Endothelial cell of umbilical vein (primary cell): ENCODE results near the gene VDR. TPM values are rescaled to one million over a fixed set of nuclear protein-coding genes. Genes with fewer than 3 reads are reported as not detected.

Experiments used
- BruUV-seq: library from RNA; stranded (reverse); fragments of 400-500 nt; replicated peaks from 2 replicates; lab custom pipeline; 2021; lab: Mats Ljungman, UMichigan
- CTCF ChIA-PET: fragments of 300-600, 350-600 bp; sonication (Branson Sonifier 250); formaldehyde crosslinking; loops from one replicate; lab custom pipeline; 2021; ENCODE audit warnings: antibody characterized with exemption, inconsistent platforms; lab: Charles Lee
- POLR2A ChIA-PET: fragments of 300-600, 350-600 bp; sonication (Branson Sonifier 250); formaldehyde crosslinking; loops from one replicate; lab custom pipeline; 2021; ENCODE audit warnings: antibody characterized with exemption, inconsistent platforms; lab: Charles Lee
- DNase-seq: peaks from one replicate; pipeline ENCODE4 v3.0.0-alpha.2; 2011; ENCODE audit warnings: low read depth, low spot score
- FAIRE-seq: peaks from 2 replicates; lab custom pipeline; 2011; peaks lifted over from hg19 to GRCh38; lab: Jason Lieb, UNC
- H2AFZ ChIP-seq: 2 replicates; pipeline ENCODE4 v1.6.0; 2012; ENCODE audit warnings: low read depth, low read length, control low read depth, inconsistent platforms
- H3K27ac ChIP-seq: 2 replicates; pipeline ENCODE4 v1.5.1; 2011; ENCODE audit warnings: low read depth, mild to moderate bottlenecking, control low read depth, low read length, moderate library complexity; ENCODE audit not compliant: insufficient read depth
- H3K27me3 ChIP-seq, 2 experiments: 2 replicates each; pipeline versions ENCODE4 v1.6.0 to v1.6.1; 2011; ENCODE audit warnings: low read length in 2 of 2, mixed read lengths in 1 of 2; ENCODE audit not compliant: control insufficient read depth in 2 of 2, insufficient read depth in 2 of 2
- H3K36me3 ChIP-seq, 2 experiments: 2 replicates in 1 of 2; 3 replicates in 1 of 2; pipeline ENCODE4 v1.5.1; 2011; ENCODE audit warnings: low read length in 2 of 2, mild to moderate bottlenecking in 1 of 2, moderate library complexity in 1 of 2; ENCODE audit not compliant: control insufficient read depth in 2 of 2, insufficient read depth in 2 of 2; ENCODE audit errors: extremely low read depth in 1 of 2
- H3K4me1 ChIP-seq: 3 replicates; pipeline ENCODE4 v1.5.1; 2011; ENCODE audit warnings: mild to moderate bottlenecking, low read length; ENCODE audit not compliant: control insufficient read depth, insufficient read depth; ENCODE audit errors: extremely low read depth
- H3K4me2 ChIP-seq: 2 replicates; pipeline ENCODE4 v1.6.1; 2011; ENCODE audit warnings: low read length, control low read depth, mixed read lengths; ENCODE audit not compliant: insufficient read depth
- H3K4me3 ChIP-seq, 3 experiments: fragments of 200-600 bp in 1 of 3; sonication (generic), shearing (Covaris generic) in 1 of 3; replicated peaks in 1 of 3; 2 replicates each; pipeline ENCODE4 v1.5.1; 2011 to 2016; ENCODE audit warnings: control low read depth in 3 of 3, low read length in 3 of 3, mild to moderate bottlenecking in 2 of 3, inconsistent platforms in 1 of 3, low read depth in 1 of 3, moderate library complexity in 1 of 3; ENCODE audit not compliant: insufficient read depth in 1 of 3
- H3K79me2 ChIP-seq: 2 replicates; pipeline ENCODE4 v1.6.0; 2012; ENCODE audit warnings: low read length, inconsistent platforms; ENCODE audit not compliant: control insufficient read depth, insufficient read depth
- H3K9ac ChIP-seq: replicated peaks from 2 replicates; pipeline ENCODE3; 2011; ENCODE audit warnings: low read length, control low read depth; ENCODE audit not compliant: insufficient read depth; ENCODE audit errors: extremely low read depth
- H3K9me1 ChIP-seq: replicated peaks from 3 replicates; pipeline ENCODE4 v1.6.0; 2011; ENCODE audit warnings: mild to moderate bottlenecking, low read length; ENCODE audit not compliant: control insufficient read depth, insufficient read depth; ENCODE audit errors: extremely low read depth
- H3K9me3 ChIP-seq: replicated peaks from 2 replicates; pipeline ENCODE4 v1.5.1; 2012; ENCODE audit warnings: low read length, inconsistent platforms; ENCODE audit not compliant: control insufficient read depth, insufficient read depth
- H4K20me1 ChIP-seq: replicated peaks from 2 replicates; pipeline ENCODE3; 2011; ENCODE audit warnings: mild to moderate bottlenecking, low read length; ENCODE audit not compliant: control insufficient read depth, insufficient read depth; ENCODE audit errors: extremely low read depth
- CTCF ChIP-seq, 2 donors: IDR thresholded peaks; 1 replicate in 1 of 2; 2 replicates in 1 of 2; pipeline ENCODE4 v1.5.1; 2011; ENCODE audit warnings: low read length in 2 of 2, mild to moderate bottlenecking in 2 of 2, moderate library complexity in 2 of 2, control low read depth in 1 of 2, inconsistent platforms in 1 of 2, low read depth in 1 of 2; ENCODE audit not compliant: insufficient read depth in 1 of 2; ENCODE audit errors: extremely low read depth in 1 of 2
- EZH2 ChIP-seq: IDR thresholded peaks from 2 replicates; pipeline ENCODE4 v1.6.1; 2012; ENCODE audit warnings: borderline replicate concordance, low read depth, mild to moderate bottlenecking, moderate library complexity, low read length, inconsistent platforms; ENCODE audit not compliant: severe bottlenecking
- FOS ChIP-seq: IDR thresholded peaks from 2 replicates; pipeline ENCODE4 v1.6.1; 2011; ENCODE audit warnings: mild to moderate bottlenecking, low read length, moderate library complexity, borderline replicate concordance; ENCODE audit not compliant: insufficient read depth
- GATA2 ChIP-seq: IDR thresholded peaks from 2 replicates; pipeline ENCODE4 v1.7.0; 2011; ENCODE audit warnings: low read depth, mild to moderate bottlenecking, moderate library complexity, mixed read lengths, low read length; ENCODE audit not compliant: insufficient read length, insufficient read depth
- JUN ChIP-seq: IDR thresholded peaks from 2 replicates; pipeline ENCODE4 v1.6.1; 2011; ENCODE audit warnings: borderline replicate concordance, low read depth; ENCODE audit not compliant: insufficient read length, insufficient read depth
- MAX ChIP-seq: IDR thresholded peaks from 2 replicates; pipeline ENCODE4 v1.6.1; 2011; ENCODE audit not compliant: insufficient read depth, insufficient read length
- MYC ChIP-seq: IDR thresholded peaks from one replicate; pipeline ENCODE4 v1.6.1; 2011; ENCODE audit warnings: mild to moderate bottlenecking, low read depth, low read length
- POLR2A ChIP-seq: IDR thresholded peaks from 2 replicates; pipeline ENCODE4 v1.6.1; 2012; ENCODE audit warnings: low read depth, mild to moderate bottlenecking, control low read depth, low read length
- POLR2AphosphoS5 ChIP-seq: IDR thresholded peaks from 2 replicates; pipeline ENCODE4 v1.6.1; 2012; ENCODE audit warnings: low read depth, mild to moderate bottlenecking, control low read depth, low read length, moderate library complexity; ENCODE audit not compliant: insufficient read depth
- dilution Hi-C: fragments of 300-500 bp; cut with MboI; formaldehyde crosslinking; loops from one replicate; pipeline ENCODE4 v1.15.0; 2019; ENCODE audit warnings: low sequenced_read_pairs; ENCODE audit not compliant: extremely low pct_ligation_motif_present
- intact Hi-C: fragments of 100-400 bp; cut with micrococcal nuclease; formaldehyde crosslinking; loops from one replicate; pipeline ENCODE4 v1.10.0; 2022
- polyA plus RNA-seq, 4 experiments: library from polyadenylated mRNA; depleted of rRNA in 3 of 4; stranded (reverse) in 3 of 4; unstranded in 1 of 4; fragments of >200 nt; gene quantifications; 2 replicates each; pipeline versions ENCODE4 v1.2.1 to v1.2.3, GENCODE V29; 2011 to 2012; ENCODE audit warnings: missing spikeins in 1 of 4
- total RNA-seq: library from RNA; stranded (reverse); gene quantifications from 2 replicates; pipeline ENCODE4 v1.2.3, GENCODE V29; 2021

The VDR gene
- total and polyA plus RNA-seq, 2 donors (not counting 3 experiments of a cell fraction or from before 2014, with no cell fraction given) = 0.73 to 0.91 TPM

- dilution Hi-C loops = no loop called here
These were observed 19.2 kb downstream of the VDR start for GRCh38 chr12:47885566-47885965.

More at GRCh38 chr12:47885566-47885965, 19.2 kb downstream of the VDR start:
- ChIA-PET CTCF (interaction anchor here (0.9 to 1.4 kb wide), 5 partner anchors 10 to 20 kb away, joined by 3 to 4 read pairs (median 3); no protein-coding TSS in a partner anchor), POLR2A (no interaction called here)
- Histone ChIP-seq H2AFZ (no peak overlapping the region), H3K9ac (no peak overlapping the region), H3K4me2 (no peak overlapping the region), H3K27ac (no peak overlapping the region), H3K4me3 (no peak overlapping the region), H3K9me1 (no peaks in the 10 kb centered on the region), H3K27me3 (peaks cover 0 to 2% of the 10 kb centered on the region in 2 experiments), H3K4me1 (no peaks in the 10 kb centered on the region), H3K79me2 (no peaks in the 10 kb centered on the region), H3K36me3 (no peaks in the 10 kb centered on the region), H3K9me3 (no peaks in the 10 kb centered on the region), H4K20me1 (no peaks in the 10 kb centered on the region)
- TF ChIP-seq CTCF (IDR thresholded peaks at IDR 0.05; ENCODE audit: extremely low read depth in 1 of 2, insufficient read depth in 1 of 2, low read depth in 1 of 2, low read length in 2 of 2) = no peak
- no peak for TF ChIP-seq MYC
- TF ChIP-seq POLR2AphosphoS5 = no peak
- TF ChIP-seq GATA2 = no peak
- no peak for TF ChIP-seq MAX
- TF ChIP-seq EZH2 = no peak
- no peak for TF ChIP-seq POLR2A
- no peak for TF ChIP-seq FOS
- TF ChIP-seq JUN = no peak
- no TSS peak for BruUV-seq
- DNase-seq (no peak), FAIRE-seq (no peak)
- intact Hi-C loops = no loop called here
